Neuronal stem cell (in vitro differentiated cells): ENCODE measurements around the gene WWOX.

ENCODE experiments used
- DNase-seq: peaks from one replicate; pipeline ENCODE4 v3.0.0-alpha.2; 2013; ENCODE audit warnings: low spot score
- H2AFZ ChIP-seq: one replicate; pipeline ENCODE4 v1.6.1; 2013; ENCODE audit warnings: mild to moderate bottlenecking, low read length, inconsistent platforms
- H2AK5ac ChIP-seq: 2 replicates; pipeline ENCODE4 v1.6.1; 2013; ENCODE audit warnings: low read depth, mild to moderate bottlenecking, inconsistent platforms, low read length, moderate library complexity, mixed read lengths
- H2BK120ac ChIP-seq: 2 replicates; pipeline ENCODE4 v1.6.1; 2013; ENCODE audit warnings: low read depth, mild to moderate bottlenecking, inconsistent platforms, low read length, moderate library complexity, mixed read lengths
- H2BK12ac ChIP-seq: one replicate; pipeline ENCODE4 v1.6.1; 2013; ENCODE audit warnings: low read length, inconsistent platforms
- H2BK15ac ChIP-seq: 2 replicates; pipeline ENCODE4 v1.6.1; 2013; ENCODE audit warnings: mild to moderate bottlenecking, low read length, inconsistent platforms, mixed read lengths
- H2BK5ac ChIP-seq: one replicate; pipeline ENCODE4 v1.6.1; 2013; ENCODE audit warnings: inconsistent platforms, mild to moderate bottlenecking, low read length, moderate library complexity
- H3K14ac ChIP-seq: one replicate; pipeline ENCODE4 v1.6.1; 2013; ENCODE audit warnings: low read length, inconsistent platforms
- H3K18ac ChIP-seq: 2 replicates; pipeline ENCODE4 v1.6.1; 2013; ENCODE audit warnings: low read length, inconsistent platforms
- H3K23ac ChIP-seq: 2 replicates; pipeline ENCODE4 v1.6.1; 2013; ENCODE audit warnings: low read depth, mild to moderate bottlenecking, mixed read lengths, low read length, inconsistent platforms; ENCODE audit not compliant: poor library complexity
- H3K27ac ChIP-seq: replicated peaks from 3 replicates; pipeline ENCODE4 v1.5.1; 2013; ENCODE audit warnings: low read length, inconsistent platforms
- H3K27me3 ChIP-seq, 3 experiments: 2 replicates each; pipeline ENCODE4 v1.6.1; 2013; ENCODE audit warnings: low read length in 3 of 3, mild to moderate bottlenecking in 2 of 3, inconsistent platforms in 1 of 3, low read depth in 1 of 3, mixed read lengths in 1 of 3, moderate library complexity in 1 of 3; ENCODE audit not compliant: control insufficient read depth in 3 of 3, insufficient read depth in 3 of 3
- H3K36me3 ChIP-seq, 2 donors: replicated peaks in 1 of 2; 2 replicates each; pipeline ENCODE4 v1.6.1; 2013; ENCODE audit warnings: low read length in 2 of 2; ENCODE audit not compliant: control insufficient read depth in 2 of 2, insufficient read depth in 2 of 2
- H3K4ac ChIP-seq: 2 replicates; pipeline ENCODE4 v1.6.1; 2013; ENCODE audit warnings: inconsistent platforms, mild to moderate bottlenecking, low read length, moderate library complexity
- H3K4me1 ChIP-seq, 2 donors: 1 replicate in 1 of 2; 2 replicates in 1 of 2; pipeline ENCODE4 v1.6.1; 2013; ENCODE audit warnings: low read length in 2 of 2, low read depth in 1 of 2; ENCODE audit not compliant: control insufficient read depth in 2 of 2, insufficient read depth in 1 of 2
- H3K4me2 ChIP-seq: one replicate; pipeline ENCODE4 v1.6.1; 2013; ENCODE audit warnings: mild to moderate bottlenecking, low read length, inconsistent platforms; ENCODE audit not compliant: insufficient read depth, poor library complexity, severe bottlenecking
- H3K4me3 ChIP-seq, 2 donors: 2 replicates each; pipeline ENCODE4 v1.5.1; 2013; ENCODE audit warnings: low read length in 2 of 2, mild to moderate bottlenecking in 2 of 2, inconsistent platforms in 1 of 2, moderate library complexity in 1 of 2
- H3K79me1 ChIP-seq: one replicate; pipeline ENCODE4 v1.6.1; 2013; ENCODE audit warnings: low read depth, mild to moderate bottlenecking, inconsistent platforms, low read length, moderate library complexity
- H3K9ac ChIP-seq: one replicate; pipeline ENCODE4 v1.6.1; 2013; ENCODE audit warnings: mild to moderate bottlenecking, low read depth, low read length, inconsistent platforms; ENCODE audit not compliant: poor library complexity
- H3K9me3 ChIP-seq, 2 donors: replicated peaks in 1 of 2; 2 replicates each; pipeline versions ENCODE3 to v1.6.1; 2013; ENCODE audit warnings: low read length in 2 of 2, mild to moderate bottlenecking in 2 of 2, inconsistent platforms in 1 of 2, low read depth in 1 of 2, mixed read lengths in 1 of 2, moderate library complexity in 1 of 2; ENCODE audit not compliant: control insufficient read depth in 2 of 2, insufficient read depth in 1 of 2
- H4K8ac ChIP-seq: one replicate; pipeline ENCODE4 v1.6.1; 2013; ENCODE audit warnings: low read depth, mild to moderate bottlenecking, inconsistent platforms, low read length, moderate library complexity
- H4K91ac ChIP-seq: one replicate; pipeline ENCODE4 v1.6.1; 2013; ENCODE audit warnings: low read length, low read depth, mild to moderate bottlenecking, inconsistent platforms; ENCODE audit not compliant: poor library complexity
- WGBS, 2 donors: extraction: QIAGEN DNeasy Blood & Tissue Kit; methylation state at CpG; one replicate each; pipeline ENCODE4 v1.1.7; 2013; ENCODE audit warnings: missing lambda C conversion rate in 2 of 2, mixed read lengths in 1 of 2; ENCODE audit not compliant: insufficient read length in 2 of 2, insufficient replicate concordance in 1 of 2; ENCODE audit errors: extremely low coverage in 2 of 2; 5-methylcytosine and 5-hydroxymethylcytosine counted together

Gene WWOX

DNA sequence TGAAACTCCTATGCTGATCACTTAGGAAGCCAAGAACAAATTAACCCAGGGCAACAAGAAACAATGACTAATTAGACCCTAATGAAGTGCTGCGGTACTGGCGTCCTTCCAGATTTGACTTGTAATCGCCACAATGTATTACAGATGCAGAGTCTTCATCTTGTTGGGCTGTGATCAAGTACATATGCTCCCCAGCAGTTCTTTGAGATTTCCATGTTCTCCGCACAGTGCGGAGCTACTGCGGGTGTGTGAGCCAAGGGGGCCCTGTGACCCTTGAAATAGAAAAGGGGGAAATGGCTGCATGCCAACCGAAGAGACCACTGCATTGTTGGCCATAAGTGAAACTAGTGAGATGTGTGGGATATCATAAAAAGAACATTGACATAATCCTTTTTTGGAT lies 1031.2 kb downstream of the WWOX start:
- DNase-seq: no peak
- no peak overlapping the region for H3K23ac ChIP-seq
- no peak overlapping the region for H4K8ac ChIP-seq
- no peak overlapping the region for H3K14ac ChIP-seq
- no peak overlapping the region for H2AK5ac ChIP-seq
- H4K91ac ChIP-seq: no peak overlapping the region
- no peak overlapping the region for H2AFZ ChIP-seq
- no CpG with 5 or more reads among the region's 7 CpGs for WGBS, 2 donors
- H3K27me3 ChIP-seq: no peaks in the 10 kb centered on the region
- no peaks in the 10 kb centered on the region for H3K79me1 ChIP-seq
- peaks cover 0 to 9% of the 10 kb centered on the region in 2 donors for H3K9me3 ChIP-seq
- no peak overlapping the region for H3K4me3 ChIP-seq
- H3K9ac ChIP-seq: no peak overlapping the region
- H3K18ac ChIP-seq: no peak overlapping the region
- H2BK12ac ChIP-seq: no peak overlapping the region
- no peak overlapping the region for H3K27ac ChIP-seq
- H3K4ac ChIP-seq: no peak overlapping the region
- H2BK5ac ChIP-seq: no peak overlapping the region
- no peak overlapping the region for H3K4me2 ChIP-seq
- H3K36me3 ChIP-seq: no peaks in the 10 kb centered on the region
- H3K4me1 ChIP-seq: peaks cover 2 to 15% of the 10 kb centered on the region in 2 donors
- no peak overlapping the region for H2BK120ac ChIP-seq
- no peak overlapping the region for H2BK15ac ChIP-seq

DNA sequence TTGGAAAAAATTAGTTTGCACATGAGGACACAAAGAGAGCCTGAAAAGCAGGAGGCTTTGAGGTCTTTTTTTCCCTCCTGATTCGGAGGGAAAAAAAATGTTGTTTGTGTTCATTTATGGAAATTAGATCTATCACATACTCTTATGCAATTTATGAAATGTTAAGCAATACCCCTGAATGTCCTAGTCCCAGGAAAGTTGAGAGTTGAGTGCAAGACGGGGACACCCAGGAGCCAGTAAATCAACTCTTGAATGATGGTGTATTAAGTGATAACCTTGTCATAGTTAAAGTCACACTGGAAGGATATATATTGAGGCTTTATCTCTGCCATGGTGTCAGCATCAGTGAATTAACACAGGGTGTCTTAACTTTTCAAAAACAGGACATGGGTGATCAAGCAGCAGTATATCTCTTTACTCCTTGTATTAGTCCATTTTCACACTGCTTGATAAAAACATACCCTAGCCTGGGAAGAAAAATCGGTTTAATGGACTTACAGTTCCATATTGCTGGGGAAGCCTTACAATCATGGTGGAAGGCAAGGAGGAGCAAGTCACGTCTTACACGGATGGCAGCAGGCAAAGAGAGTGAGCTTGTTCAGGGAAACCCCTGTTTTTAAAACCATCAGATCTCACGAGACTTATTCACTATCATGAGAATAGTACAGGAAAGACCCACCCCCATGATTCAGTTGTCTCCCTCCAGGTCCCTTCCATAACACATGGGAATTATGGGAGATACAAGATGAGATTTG lies 1032.0 kb downstream of the WWOX start:
- Histone ChIP-seq H3K27me3 (no peaks in the 10 kb centered on the region), H2AFZ (no peak overlapping the region), H3K79me1 (no peaks in the 10 kb centered on the region), H3K9me3 (peaks cover 0 to 9% of the 10 kb centered on the region in 2 donors), H3K23ac (no peak overlapping the region), H3K14ac (no peak overlapping the region), H2BK120ac (no peak overlapping the region), H3K9ac (no peak overlapping the region), H4K91ac (no peak overlapping the region), H3K4me1 (peaks cover 2 to 8% of the 10 kb centered on the region in 2 donors), H3K4me3 (no peak overlapping the region), H3K36me3 (no peaks in the 10 kb centered on the region), H2BK12ac (no peak overlapping the region), H3K18ac (no peak overlapping the region), H2AK5ac (no peak overlapping the region), H2BK15ac (no peak overlapping the region), H4K8ac (no peak overlapping the region), H3K4ac (no peak overlapping the region), H3K27ac (no peak overlapping the region), H2BK5ac (no peak overlapping the region), H3K4me2 (no peak overlapping the region)
- WGBS, 2 donors: no CpG with 5 or more reads among the region's 6 CpGs
- DNase-seq: no peak

GRCh38 chr16:79132701-79133100 lies 1033.2 kb downstream of the WWOX start:
- Histone ChIP-seq H3K23ac (no peak overlapping the region), H3K9me3 (peaks cover 0 to 9% of the 10 kb centered on the region in 2 donors)

GRCh38 chr16:79134300-79134699 lies 1034.8 kb downstream of the WWOX start:
- no peaks in the 10 kb centered on the region for H3K27me3 ChIP-seq
- H3K27ac ChIP-seq: no peak overlapping the region
- H3K14ac ChIP-seq: no peak overlapping the region
- H3K23ac ChIP-seq: no peak overlapping the region
- DNase-seq: no peak
- no peak overlapping the region for H3K4me3 ChIP-seq
- no peaks in the 10 kb centered on the region for H3K79me1 ChIP-seq
- H3K4ac ChIP-seq: no peak overlapping the region
- peaks cover 4 to 5% of the 10 kb centered on the region in 2 donors for H3K4me1 ChIP-seq
- H3K36me3 ChIP-seq: no peaks in the 10 kb centered on the region
- H3K18ac ChIP-seq: no peak overlapping the region
- peaks cover 0 to 9% of the 10 kb centered on the region in 2 donors for H3K9me3 ChIP-seq
- H4K91ac ChIP-seq: no peak overlapping the region
- H3K9ac ChIP-seq: no peak overlapping the region
- H2BK5ac ChIP-seq: no peak overlapping the region
- peak overlapping the region; percentile 7 for H2AFZ ChIP-seq
- no peak overlapping the region for H4K8ac ChIP-seq
- no peak overlapping the region for H2BK120ac ChIP-seq
- H3K4me2 ChIP-seq: no peak overlapping the region
- no peak overlapping the region for H2BK15ac ChIP-seq
- WGBS, 2 donors: no CpG with 5 or more reads among the region's 5 CpGs
- H2AK5ac ChIP-seq: no peak overlapping the region
- H2BK12ac ChIP-seq: no peak overlapping the region

More at GRCh38 chr16:79132701-79133100, 1033.2 kb downstream of the WWOX start:
- no peak for DNase-seq
- Histone ChIP-seq H3K4ac (no peak overlapping the region), H2BK12ac (no peak overlapping the region), H3K27ac (no peak overlapping the region), H2BK15ac (no peak overlapping the region), H3K36me3 (no peaks in the 10 kb centered on the region), H2AFZ (no peak overlapping the region), H2BK5ac (no peak overlapping the region), H3K9ac (no peak overlapping the region), H3K14ac (no peak overlapping the region), H3K79me1 (no peaks in the 10 kb centered on the region), H4K91ac (no peak overlapping the region), H3K4me1 (peaks cover 6 to 10% of the 10 kb centered on the region in 2 donors), H4K8ac (no peak overlapping the region), H3K4me2 (no peak overlapping the region), H3K27me3 (no peaks in the 10 kb centered on the region), H2AK5ac (no peak overlapping the region), H2BK120ac (no peak overlapping the region), H3K4me3 (no peak overlapping the region), H3K18ac (no peak overlapping the region)
- WGBS, 2 donors: no CpG with 5 or more reads among the region's 3 CpGs
